Peyer's patch (tissue), 4 donors: ENCODE measurements around the gene ARPC5L.

Source experiments
- POLR2A ChIP-seq, 2 donors: fragments of 450-650 bp; IDR thresholded peaks; one replicate each; pipeline ENCODE4 v1.5.1; 2017; ENCODE audit warnings: antibody characterized with exemption in 2 of 2, mild to moderate bottlenecking in 2 of 2, moderate library complexity in 2 of 2
- TF ChIP-seq, protein P1 (sequence below), 6 experiments: fragments of 450-650 bp in 4 of 6; fragments of 200-600 bp in 2 of 6; sonication (generic) in 1 of 6; IDR thresholded peaks; one replicate each; pipeline ENCODE4 v1.5.1; 2017 to 2019; ENCODE audit warnings: antibody characterized with exemption in 6 of 6, mild to moderate bottlenecking in 3 of 6, moderate library complexity in 1 of 6

DNA sequence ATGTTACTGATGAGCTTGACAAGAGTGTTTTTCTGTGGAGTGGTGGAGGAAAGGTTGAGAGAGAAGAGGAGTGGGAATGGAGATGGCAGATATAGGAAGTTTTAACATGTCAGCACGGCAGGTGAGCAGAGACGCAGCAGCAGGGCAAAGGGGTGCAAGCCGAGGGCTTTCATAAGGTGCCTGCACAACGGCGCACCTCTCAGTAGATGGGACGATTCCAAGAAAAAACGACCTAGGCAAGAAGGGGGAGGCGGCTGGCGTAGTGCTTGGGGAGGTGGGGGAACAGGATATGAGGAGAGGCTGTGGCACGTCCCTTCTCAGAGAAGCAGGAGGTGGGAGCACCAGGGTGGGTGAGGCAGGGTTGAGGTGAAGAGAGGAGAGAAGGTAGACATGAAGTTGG lies 24.5 kb downstream of the ARPC5L start:
- TF ChIP-seq, protein P1, sequence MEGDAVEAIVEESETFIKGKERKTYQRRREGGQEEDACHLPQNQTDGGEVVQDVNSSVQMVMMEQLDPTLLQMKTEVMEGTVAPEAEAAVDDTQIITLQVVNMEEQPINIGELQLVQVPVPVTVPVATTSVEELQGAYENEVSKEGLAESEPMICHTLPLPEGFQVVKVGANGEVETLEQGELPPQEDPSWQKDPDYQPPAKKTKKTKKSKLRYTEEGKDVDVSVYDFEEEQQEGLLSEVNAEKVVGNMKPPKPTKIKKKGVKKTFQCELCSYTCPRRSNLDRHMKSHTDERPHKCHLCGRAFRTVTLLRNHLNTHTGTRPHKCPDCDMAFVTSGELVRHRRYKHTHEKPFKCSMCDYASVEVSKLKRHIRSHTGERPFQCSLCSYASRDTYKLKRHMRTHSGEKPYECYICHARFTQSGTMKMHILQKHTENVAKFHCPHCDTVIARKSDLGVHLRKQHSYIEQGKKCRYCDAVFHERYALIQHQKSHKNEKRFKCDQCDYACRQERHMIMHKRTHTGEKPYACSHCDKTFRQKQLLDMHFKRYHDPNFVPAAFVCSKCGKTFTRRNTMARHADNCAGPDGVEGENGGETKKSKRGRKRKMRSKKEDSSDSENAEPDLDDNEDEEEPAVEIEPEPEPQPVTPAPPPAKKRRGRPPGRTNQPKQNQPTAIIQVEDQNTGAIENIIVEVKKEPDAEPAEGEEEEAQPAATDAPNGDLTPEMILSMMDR (IDR thresholded peaks at IDR 0.05) = no peak
- TF ChIP-seq POLR2A (IDR thresholded peaks at IDR 0.05) = no peak
